Amniotic stem cell (primary cell): Measurements from ENCODE around the gene WNT6.

Experiments
- DNase-seq: peaks from one replicate; lab custom pipeline; 2025; lab: John Stamatoyannopoulos, UW

WNT6 gene

DNA sequence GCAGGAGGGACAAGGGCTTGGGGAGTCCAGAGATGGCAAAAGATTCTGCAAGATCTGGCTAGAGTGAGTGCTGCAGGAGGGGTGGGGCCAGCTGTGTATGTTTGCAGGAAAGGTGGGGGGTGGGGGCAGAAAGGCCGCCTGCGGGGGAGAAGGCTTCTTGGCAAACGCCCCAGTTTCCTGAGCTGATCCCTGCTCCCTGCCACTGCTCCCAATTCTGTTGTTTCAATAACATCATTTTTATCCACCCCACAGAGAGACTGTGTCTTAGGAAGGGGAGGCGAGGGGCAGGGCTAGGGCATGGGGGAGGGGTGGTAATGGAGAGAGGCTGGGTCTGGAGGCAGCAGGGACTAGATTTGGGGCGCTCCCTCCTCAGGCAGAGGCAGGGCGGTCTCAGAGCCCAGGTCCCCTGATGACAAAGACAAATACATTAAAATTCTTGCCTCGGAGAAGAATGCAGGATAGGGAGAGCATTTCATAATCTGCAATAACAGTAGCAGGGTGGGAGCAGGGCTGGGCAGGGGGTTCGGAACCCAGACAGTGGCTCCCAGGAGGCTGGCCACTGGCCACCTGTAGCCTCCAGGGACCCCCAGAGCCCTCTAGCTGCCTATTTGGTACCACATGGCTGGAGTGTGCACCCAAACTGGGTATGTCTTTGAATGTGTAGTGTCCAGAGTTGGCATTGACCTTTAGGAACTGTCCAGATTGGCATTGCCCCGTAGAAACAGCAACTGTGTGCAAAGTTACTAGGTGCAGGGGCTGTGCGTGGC, 2.1 kb upstream of the WNT6 start:
- no peak for DNase-seq

DNA sequence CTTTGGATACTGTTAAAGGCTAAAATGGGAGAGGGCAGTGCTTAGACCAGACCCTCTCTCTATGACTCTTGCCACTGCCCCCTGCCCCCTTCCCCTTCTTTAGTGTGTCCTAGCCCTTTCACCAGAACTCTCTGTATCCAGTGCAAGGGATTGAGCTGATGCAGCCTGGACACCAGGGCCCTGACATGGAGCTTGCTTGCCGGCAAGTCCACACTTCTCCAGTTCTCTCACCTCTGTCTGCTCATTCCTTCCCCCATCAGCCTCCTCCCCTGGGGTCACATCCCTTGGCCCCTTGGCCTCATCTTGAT, 1.5 kb upstream of the WNT6 start:
- no peak for DNase-seq

DNA sequence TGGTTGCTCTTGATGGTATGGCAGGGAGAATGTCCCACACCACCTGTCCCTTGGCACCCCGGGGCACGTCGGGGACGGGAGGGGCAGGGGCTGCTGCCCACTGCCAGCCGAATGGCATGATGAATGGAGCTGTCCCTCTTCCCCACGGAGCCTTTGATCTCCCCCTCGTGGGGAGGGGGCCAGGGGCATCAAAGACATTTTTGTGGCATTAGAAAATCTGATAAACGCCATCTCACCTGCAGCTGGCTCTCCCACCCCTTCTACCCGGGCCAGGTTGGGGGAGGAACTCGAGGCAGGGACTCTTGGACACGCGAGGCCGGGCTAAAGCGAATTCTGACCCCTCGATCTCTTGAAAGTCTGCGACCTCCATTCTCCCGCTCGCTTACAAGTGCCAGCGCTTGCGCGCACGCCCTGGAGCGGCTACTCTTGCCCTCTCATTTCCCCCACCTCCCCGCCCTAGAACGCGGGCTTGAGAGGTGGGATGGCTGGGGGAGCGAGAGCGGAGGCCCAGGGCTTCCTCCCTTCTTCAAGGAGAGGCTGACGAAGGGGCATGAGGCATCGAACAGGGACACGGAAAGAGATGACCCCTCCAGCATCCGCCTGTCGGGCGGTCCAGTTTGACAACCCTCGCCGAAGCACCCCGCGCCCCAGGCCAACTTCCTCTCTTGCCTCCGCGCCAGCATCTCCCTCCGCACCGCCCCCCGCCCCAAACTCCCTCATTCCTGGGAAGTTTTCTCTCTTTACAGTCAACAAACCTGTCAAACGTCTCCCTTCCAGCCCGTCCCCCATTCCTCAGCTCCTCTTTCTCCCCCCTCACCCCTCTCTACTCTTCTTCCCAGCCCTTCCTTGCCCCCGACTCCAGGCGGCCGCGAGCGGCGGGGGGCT, 692 bp upstream of the WNT6 start:
- no peak for DNase-seq

DNA sequence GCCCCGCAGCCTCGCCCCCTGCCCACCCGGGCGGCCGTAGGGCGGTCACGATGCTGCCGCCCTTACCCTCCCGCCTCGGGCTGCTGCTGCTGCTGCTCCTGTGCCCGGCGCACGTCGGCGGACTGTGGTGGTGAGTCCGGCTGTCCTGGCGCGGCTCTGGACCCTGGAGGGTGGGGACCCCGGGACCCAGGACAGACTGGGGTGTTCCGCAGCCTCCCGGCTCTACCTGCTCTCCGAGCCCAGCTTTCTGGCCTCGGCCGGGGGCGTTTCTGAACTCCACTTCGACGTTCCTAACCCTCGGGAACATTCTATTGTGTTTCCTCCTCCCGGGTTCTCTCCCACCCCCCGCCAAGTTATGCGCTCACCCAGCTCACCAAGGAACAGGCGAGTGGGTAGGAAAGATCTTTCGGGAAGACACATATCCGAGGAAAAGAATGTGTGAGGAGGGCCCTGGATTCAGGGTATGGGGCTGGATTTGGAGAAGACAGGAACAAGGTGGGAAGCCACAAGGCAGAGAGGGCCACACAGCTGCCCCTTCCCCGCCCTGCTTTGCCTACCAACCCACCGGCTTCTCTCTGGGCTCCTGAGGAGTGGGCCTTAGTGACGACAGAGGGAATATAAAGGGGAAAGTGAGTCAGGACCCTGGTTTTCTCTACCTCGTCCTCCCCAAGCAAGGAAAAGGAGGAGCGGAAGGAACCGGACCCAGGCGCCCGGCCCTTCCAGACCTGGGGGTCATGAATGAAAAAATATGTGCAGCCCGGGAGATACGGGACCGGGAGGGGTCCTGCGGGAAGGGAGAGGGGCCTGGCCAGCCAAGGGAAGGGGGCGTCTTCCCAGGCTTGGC, 605 bp downstream of the WNT6 start:
- no peak for DNase-seq

DNA sequence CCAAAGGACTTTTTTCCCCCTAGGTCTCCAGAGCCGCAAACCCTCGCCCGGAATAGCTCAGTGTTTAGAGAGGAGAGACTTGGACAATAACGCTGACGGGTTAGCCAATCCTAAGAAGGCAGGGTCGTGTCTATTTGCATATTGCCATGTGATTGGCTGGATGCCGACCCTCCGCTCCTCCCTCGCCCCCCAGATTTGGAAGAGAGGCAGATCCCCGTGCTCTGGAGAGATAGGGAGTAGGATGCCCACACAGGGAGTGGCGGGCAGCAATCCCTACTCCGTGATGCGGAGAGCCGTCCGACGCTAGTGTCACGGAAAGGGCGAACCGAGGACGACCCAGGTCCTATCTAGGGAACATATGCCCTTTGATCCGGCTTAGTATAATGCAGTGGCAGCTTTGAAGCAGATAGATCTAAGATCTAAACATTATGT, 1.4 kb downstream of the WNT6 start:
- DNase-seq, result no peak

DNA sequence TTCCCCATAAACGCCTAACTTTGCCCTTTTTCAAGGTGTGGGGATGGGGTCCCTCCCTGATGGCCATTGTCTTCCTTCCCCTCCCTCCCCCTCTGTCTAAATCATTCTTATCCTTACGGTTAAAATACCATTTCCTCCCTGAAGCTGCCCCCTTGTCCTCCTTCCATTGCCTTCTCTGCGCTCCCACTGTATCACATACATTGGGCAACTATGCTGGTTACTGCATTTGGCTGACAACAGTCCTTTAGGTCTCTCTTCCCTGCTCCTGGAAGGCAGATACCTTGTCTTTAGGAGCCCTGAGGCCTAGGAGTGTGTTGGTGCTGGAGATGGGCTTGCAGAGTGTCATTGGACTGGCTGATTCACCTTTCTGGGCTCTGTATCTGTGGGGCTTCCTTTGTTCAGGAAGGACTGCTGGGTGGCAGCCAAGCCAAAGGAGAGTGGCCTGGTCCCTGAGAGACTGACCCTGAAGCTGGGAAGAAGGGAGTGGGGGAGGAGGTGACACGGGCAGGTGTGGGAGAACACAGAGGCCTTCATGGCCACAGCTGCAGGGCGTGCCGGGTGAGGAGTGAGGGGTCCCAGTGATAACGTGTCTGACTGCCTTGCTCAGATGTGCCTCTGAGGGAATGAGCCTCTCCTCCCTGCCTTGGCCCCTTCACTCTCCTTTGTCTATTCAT, 2.2 kb downstream of the WNT6 start:
- DNase-seq, result no peak

DNA sequence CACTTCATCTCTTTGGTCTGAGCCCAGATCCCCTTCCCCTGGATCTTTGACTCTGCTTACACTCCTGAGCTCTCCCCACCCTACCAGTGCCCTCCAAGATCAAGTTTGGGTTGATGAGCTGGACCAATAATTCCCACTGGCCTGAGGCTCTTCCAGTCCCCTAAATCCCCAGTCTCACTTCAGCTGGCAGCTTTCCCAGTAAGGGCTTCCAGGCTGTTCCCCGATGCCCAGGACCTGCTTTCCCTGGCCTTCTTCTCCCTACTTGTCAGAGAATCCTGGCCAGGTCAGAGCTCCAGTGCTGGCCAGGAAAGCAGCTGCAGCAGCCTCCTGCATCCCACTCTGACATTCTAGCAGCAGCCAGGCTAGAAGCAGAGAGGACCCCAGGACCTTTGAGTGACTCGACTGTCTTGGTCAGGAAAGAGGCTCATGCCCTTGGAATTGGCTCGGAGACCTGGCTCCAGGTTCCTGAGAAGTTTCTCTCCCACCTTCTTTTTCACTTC, 3.5 kb downstream of the WNT6 start:
- no peak for DNase-seq

DNA sequence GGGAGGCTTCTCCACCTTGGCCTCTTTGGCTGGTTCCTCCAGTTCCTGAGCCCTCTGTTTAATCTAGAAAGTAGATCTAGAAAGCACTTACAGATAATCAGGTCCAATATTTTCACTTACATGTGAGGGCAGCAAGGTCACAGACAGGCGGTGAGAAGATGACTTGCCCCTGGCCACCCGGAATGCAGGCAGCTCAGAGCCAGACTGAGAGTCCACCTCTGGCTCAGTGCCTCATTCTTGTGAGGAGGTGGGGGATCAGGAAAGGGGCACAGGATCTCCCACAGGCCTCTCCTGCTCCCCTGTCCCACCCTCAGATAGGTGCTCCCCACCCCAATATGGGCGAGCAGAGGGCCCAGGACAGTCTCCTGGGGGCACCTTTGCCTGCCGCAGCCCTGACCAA, 5.8 kb downstream of the WNT6 start:
- DNase-seq, result no peak

DNA sequence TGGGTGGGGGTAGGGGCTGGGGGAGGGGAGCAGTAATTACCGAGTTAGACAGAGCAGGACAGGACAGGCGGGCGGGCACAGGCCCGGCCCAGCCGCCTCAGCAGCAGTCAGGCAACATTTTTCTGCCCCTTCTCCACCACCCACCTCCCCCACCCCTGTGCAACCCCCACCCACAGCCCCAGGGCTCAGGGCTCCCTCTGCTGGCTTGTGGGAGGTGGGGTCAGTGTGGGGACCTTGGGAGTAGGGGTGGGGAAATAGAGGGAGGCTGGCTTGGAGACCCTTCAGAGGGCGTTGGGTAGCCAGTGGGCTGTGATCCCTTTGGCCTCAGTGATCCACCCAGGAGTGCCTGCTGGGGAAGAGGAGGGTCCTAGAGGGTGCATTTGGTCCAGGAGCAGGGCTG, 6.4 kb downstream of the WNT6 start:
- DNase-seq, result no peak

DNA sequence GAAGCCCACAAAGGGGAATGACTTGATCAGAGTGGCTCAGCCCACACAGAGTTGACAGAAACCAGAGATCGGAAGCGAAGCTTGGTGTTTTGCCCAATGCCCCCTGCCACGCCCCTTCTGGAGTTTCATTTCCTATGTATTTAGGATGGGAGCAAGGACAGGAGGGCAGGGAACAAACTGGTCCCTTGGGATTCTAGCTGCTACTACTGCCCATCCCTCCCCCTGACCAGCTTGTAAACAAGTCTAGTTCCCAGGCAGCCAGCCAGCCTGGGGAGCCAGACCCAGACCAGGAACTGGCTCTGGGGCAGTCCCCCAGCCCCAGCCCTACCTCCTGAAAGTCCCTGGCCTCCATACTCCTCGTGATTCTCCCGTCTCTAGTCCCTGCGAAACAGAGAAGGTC, 8.3 kb downstream of the WNT6 start:
- DNase-seq, result no peak

DNA sequence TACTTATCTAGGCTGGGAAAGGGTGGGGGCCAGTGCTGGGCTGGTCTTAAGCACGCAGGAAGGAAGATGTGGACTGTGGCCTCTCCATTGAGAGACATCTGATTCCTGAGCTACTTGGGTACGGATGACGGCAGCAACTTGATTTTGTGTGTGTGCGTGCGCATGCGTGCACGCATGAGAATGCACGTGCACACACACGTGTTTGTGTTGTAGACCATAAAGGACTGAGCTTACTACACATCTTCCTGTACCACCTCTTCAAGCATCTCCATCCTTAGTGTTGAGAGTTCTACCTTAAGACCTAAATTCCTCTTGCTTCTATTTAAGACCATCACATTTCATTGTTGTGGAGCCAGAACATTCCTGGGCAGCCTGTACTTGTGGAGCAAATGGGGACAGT, 9.5 kb downstream of the WNT6 start:
- DNase-seq, result no peak

DNA sequence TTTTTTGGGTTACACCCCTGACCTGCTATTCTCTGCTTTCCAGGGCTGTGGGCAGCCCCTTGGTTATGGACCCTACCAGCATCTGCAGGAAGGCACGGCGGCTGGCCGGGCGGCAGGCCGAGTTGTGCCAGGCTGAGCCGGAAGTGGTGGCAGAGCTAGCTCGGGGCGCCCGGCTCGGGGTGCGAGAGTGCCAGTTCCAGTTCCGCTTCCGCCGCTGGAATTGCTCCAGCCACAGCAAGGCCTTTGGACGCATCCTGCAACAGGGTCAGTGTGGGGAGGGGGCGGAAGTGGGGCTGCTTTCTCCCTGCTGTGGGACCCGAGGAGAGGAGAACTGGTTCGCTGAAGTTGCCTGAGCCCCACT, 11.4 kb downstream of the WNT6 start:
- DNase-seq, result no peak

DNA sequence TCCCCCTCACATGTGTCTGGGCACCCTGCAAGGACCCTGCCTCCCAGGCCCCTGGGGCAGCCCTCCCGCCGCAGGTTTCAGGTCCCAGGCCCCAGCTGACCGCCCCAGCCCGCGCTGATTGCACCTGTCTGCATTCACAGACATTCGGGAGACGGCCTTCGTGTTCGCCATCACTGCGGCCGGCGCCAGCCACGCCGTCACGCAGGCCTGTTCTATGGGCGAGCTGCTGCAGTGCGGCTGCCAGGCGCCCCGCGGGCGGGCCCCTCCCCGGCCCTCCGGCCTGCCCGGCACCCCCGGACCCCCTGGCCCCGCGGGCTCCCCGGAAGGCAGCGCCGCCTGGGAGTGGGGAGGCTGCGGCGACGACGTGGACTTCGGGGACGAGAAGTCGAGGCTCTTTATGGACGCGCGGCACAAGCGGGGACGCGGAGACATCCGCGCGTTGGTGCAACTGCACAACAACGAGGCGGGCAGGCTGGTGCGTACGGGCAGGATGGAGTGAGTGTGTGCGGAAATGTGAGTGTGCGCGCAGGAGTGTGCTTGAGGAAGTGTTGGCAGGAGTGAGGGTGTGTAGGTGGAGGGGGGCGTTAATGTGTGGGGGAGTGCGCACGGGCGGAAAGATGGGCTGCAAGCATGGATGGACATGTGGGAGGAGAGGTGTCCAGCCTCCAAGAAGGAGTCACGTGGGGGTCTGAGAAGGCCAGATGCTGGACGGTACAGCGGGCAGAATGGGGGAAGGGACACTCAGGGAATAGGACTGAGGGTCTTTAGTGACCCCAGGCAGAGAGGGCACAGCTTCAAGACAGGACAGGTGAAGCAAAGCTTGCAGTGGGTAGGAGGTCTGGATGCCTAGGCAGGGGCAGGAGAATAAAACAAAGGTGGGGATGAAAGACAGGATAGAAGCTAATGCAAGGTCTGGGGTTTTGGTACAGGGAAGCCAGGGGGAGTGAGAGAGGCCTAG, 12.0 kb downstream of the WNT6 start:
- no peak for DNase-seq

DNA sequence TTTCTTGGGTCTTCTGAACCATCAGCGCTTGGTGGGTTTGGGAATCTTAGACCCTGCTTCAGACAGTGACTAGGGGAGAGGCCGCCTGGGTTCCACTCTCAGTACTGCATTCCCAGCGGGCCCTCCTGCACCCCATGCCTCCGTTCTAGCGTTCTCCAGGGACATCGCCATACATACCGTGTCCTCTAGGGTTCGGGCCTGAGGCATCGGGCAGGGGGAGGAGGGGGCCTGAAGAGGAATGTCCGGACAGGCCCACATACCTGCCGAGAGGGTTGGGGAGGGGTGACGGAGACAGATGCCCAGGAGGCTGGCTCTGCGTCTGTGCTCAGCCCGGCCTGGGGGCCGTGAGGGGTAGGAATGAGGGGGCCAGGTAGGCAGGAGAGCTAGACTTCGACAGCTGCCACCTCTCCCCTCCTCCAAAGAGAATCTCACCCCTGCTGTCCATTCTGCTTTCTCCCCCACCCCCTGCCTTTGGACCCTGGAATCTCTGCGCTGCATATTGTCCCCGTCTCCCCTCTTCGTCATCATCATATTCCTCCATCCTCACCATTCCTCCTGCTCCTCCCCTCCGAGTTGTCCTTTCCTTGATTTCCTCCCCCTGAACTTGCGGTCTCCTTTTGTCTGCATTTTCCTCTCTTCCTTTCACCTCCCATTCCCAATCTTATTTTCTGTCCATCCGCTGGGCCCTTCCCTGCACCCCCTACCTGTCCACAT, 13.2 kb downstream of the WNT6 start:
- DNase-seq, result no peak

DNA sequence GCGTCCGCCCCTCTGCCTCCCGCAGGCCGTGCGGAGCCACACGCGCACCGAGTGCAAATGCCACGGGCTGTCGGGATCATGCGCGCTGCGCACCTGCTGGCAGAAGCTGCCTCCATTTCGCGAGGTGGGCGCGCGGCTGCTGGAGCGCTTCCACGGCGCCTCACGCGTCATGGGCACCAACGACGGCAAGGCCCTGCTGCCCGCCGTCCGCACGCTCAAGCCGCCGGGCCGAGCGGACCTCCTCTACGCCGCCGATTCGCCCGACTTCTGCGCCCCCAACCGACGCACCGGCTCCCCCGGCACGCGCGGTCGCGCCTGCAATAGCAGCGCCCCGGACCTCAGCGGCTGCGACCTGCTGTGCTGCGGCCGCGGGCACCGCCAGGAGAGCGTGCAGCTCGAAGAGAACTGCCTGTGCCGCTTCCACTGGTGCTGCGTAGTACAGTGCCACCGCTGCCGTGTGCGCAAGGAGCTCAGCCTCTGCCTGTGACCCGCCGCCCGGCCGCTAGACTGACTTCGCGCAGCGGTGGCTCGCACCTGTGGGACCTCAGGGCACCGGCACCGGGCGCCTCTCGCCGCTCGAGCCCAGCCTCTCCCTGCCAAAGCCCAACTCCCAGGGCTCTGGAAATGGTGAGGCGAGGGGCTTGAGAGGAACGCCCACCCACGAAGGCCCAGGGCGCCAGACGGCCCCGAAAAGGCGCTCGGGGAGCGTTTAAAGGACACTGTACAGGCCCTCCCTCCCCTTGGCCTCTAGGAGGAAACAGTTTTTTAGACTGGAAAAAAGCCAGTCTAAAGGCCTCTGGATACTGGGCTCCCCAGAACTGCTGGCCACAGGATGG, 14.0 kb downstream of the WNT6 start:
- no peak for DNase-seq

DNA sequence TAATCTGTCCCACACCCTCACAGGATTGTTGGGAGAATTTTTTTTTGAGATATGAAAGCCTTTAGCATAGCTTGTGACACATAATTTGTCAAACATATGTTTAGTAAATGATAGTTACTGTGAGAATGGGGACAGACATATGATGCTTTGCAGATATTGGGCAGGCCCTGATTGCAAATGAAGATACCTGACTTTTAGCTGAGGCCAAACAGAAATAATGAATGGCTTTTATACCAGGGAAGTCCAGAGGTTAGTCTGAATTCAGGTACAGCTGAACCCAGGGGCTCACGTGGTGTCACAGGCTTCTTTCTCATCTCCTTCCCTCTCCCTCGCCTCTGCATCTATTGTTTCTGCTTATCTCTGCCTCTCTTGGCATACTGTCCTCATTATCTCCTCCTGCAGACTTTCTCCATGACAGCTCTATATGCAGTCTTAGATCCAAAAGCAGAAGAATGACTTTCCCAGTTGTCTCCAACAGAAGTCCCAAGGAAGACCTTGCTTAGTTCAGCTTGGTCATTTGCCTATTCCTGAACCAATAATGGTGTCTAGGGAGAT, 16.2 kb downstream of the WNT6 start:
- DNase-seq, result no peak

DNA sequence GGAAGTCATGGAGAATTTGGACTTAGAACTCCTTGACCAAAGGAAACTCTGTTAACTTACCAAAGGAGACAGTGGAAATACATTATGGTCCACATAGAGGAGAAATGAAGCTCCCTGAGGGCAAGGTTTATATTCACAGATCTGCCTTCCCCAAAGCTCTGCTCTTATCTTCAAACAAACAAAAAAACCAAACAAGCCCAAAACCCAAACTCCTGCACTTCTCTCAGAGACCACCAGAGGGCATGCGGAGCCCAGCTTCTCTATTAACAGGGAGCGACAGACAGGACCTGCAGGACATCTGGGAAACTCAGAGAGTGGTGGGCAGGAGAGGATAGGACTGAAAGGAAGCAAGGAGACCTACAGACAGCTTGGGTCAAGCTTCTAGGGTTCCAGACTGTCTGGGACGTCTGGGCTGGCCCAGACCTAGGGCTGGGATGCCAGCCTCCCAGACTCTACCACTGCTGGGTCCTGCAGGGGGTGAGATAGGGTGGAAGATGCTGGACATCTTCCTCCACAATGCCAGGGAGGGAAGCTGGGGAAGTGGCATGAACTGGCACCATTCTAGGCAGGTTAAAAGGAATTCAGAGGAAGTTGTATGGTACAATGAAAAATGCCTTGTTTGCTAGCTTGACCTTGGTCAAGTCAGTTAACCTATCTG, 17.1 kb downstream of the WNT6 start:
- no peak for DNase-seq

DNA sequence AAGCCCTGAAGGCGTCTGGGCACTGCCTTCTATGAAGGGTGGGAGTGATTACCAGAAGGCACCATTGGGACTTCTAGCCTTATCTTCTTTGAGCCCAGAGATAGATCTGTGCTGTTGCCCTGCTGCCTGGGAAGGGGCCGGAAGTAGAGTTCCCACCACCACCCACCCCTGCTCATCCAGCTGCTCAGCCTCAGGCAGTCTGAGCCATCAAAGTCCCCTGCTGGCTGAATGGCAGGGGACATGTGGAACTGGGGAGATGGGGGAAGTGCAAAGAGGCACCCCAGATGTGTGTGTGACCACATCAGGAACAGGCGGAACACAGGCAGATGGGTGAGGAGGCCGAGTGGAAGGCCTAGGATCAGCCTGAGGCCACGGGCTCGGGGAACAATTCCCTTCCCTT, 17.7 kb downstream of the WNT6 start:
- no peak for DNase-seq
